Smooth muscle cell (in vitro differentiated cells): Measurements from ENCODE around the gene MSLN. TPM values are rescaled to one million over a fixed set of nuclear protein-coding genes. Genes with fewer than 3 reads are reported as not detected.

ENCODE experiments used
- DNase-seq: peaks from one replicate; lab custom pipeline; 2025; ENCODE audit not compliant: unreplicated experiment; lab: John Stamatoyannopoulos, UW
- H2AFZ ChIP-seq: fragments of 200-600 bp; sonication (generic); 2 replicates; pipeline ENCODE4 v1.6.0; 2016; ENCODE audit warnings: antibody characterized with exemption, low read depth, mild to moderate bottlenecking
- H3F3A ChIP-seq: fragments of 200-600 bp; sonication (generic); 2 replicates; pipeline ENCODE4 v1.6.0; 2017; ENCODE audit warnings: antibody characterized with exemption, low read depth
- H3K27ac ChIP-seq: fragments of 200-600 bp; sonication (generic); 2 replicates; pipeline ENCODE4 v1.5.1; 2016; ENCODE audit warnings: low read depth, mild to moderate bottlenecking
- H3K27me3 ChIP-seq: fragments of 200-600 bp; sonication (generic); 2 replicates; pipeline ENCODE4 v1.6.1; 2016; ENCODE audit warnings: low read depth, mild to moderate bottlenecking
- H3K36me3 ChIP-seq: fragments of 200-600 bp; sonication (generic); 2 replicates; pipeline ENCODE4 v1.5.1; 2016; ENCODE audit warnings: low read depth
- H3K4me1 ChIP-seq: fragments of 200-600 bp; sonication (generic); 2 replicates; pipeline ENCODE4 v1.5.1; 2016; ENCODE audit warnings: low read depth
- H3K4me2 ChIP-seq: fragments of 200-600 bp; sonication (generic); 2 replicates; pipeline ENCODE4 v1.6.0; 2016; ENCODE audit warnings: mild to moderate bottlenecking
- H3K4me3 ChIP-seq: fragments of 200-600 bp; sonication (generic); 2 replicates; pipeline ENCODE4 v1.5.1; 2016; ENCODE audit warnings: mild to moderate bottlenecking
- H3K79me2 ChIP-seq: fragments of 200-600 bp; sonication (generic); 2 replicates; pipeline ENCODE4 v1.6.0; 2016; ENCODE audit warnings: low read depth, mild to moderate bottlenecking
- H3K9ac ChIP-seq: fragments of 200-600 bp; sonication (generic); 2 replicates; pipeline ENCODE4 v1.6.0; 2016; ENCODE audit warnings: low read depth
- H3K9me3 ChIP-seq: fragments of 200-600 bp; sonication (generic); replicated peaks from 2 replicates; pipeline ENCODE4 v1.5.1; 2016; ENCODE audit warnings: low read depth
- H4K20me1 ChIP-seq: fragments of 200-600 bp; sonication (generic); 2 replicates; pipeline ENCODE4 v1.6.0; 2016; ENCODE audit warnings: low read depth
- WGBS: methylation state at CpG from one replicate; pipeline ENCODE4 v1.1.7; 2016; ENCODE audit warnings: low lambda C conversion rate; 5-methylcytosine and 5-hydroxymethylcytosine counted together
- polyA plus RNA-seq: library from polyadenylated mRNA; unstranded; fragments of >200 nt; fragmentation: Nextera tagmentation; extraction: Ambion mirVana; gene quantifications from 2 replicates; pipeline ENCODE4 v1.2.1, GENCODE V29; 2016
- total RNA-seq: library from RNA; depleted of rRNA; stranded (reverse); fragments of >200 nt; gene quantifications from 2 replicates; pipeline ENCODE4 v1.2.3, GENCODE V29; 2014
- TF ChIP-seq, protein P1 (sequence below): fragments of 200-600 bp; sonication (generic); IDR thresholded peaks from 2 replicates; pipeline ENCODE4 v1.5.1; 2017; ENCODE audit warnings: borderline replicate concordance, mild to moderate bottlenecking, antibody characterized with exemption; ENCODE audit not compliant: insufficient read depth, poor library complexity, severe bottlenecking

The MSLN gene
- total and polyA plus RNA-seq, 2 experiments from 2014 or later, result 0.26 to 3.7 TPM

- Histone ChIP-seq H3K9ac (no peak overlapping the region), H3K4me1 (peaks cover 12% of the 10 kb centered on the region), H3K27me3 (no peaks in the 10 kb centered on the region), H2AFZ (no peak overlapping the region), H3K27ac (no peak overlapping the region), H3K36me3 (no peaks in the 10 kb centered on the region), H3K4me3 (no peak overlapping the region), H4K20me1 (peaks cover 11% of the 10 kb centered on the region), H3F3A (no peaks in the 10 kb centered on the region), H3K79me2 (peaks cover 12% of the 10 kb centered on the region), H3K9me3 (no peaks in the 10 kb centered on the region), H3K4me2 (no peak overlapping the region)
- DNase-seq, result no peak
- TF ChIP-seq, protein P1, sequence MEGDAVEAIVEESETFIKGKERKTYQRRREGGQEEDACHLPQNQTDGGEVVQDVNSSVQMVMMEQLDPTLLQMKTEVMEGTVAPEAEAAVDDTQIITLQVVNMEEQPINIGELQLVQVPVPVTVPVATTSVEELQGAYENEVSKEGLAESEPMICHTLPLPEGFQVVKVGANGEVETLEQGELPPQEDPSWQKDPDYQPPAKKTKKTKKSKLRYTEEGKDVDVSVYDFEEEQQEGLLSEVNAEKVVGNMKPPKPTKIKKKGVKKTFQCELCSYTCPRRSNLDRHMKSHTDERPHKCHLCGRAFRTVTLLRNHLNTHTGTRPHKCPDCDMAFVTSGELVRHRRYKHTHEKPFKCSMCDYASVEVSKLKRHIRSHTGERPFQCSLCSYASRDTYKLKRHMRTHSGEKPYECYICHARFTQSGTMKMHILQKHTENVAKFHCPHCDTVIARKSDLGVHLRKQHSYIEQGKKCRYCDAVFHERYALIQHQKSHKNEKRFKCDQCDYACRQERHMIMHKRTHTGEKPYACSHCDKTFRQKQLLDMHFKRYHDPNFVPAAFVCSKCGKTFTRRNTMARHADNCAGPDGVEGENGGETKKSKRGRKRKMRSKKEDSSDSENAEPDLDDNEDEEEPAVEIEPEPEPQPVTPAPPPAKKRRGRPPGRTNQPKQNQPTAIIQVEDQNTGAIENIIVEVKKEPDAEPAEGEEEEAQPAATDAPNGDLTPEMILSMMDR, result no peak
- WGBS, result 98% methylated on average over 17 of the region's 17 CpGs
Observed at GRCh38 chr16:790086-790485, 29.6 kb downstream of the MSLN start.

- Histone ChIP-seq H3K4me1 (peaks cover 12% of the 10 kb centered on the region), H4K20me1 (peaks cover 11% of the 10 kb centered on the region), H3K79me2 (peaks cover 12% of the 10 kb centered on the region), H3F3A (no peaks in the 10 kb centered on the region), H2AFZ (no peak overlapping the region), H3K4me2 (no peak overlapping the region), H3K36me3 (no peaks in the 10 kb centered on the region), H3K9me3 (no peaks in the 10 kb centered on the region), H3K9ac (no peak overlapping the region), H3K27me3 (no peaks in the 10 kb centered on the region), H3K27ac (no peak overlapping the region), H3K4me3 (no peak overlapping the region)
- 98% methylated on average over 23 of the region's 23 CpGs for WGBS
- no peak for DNase-seq
- TF ChIP-seq, protein P1, result no peak
Observed at GRCh38 chr16:791131-791530, 30.6 kb downstream of the MSLN start.

- H3K27ac ChIP-seq, result no peak overlapping the region
- H3K79me2 ChIP-seq, result peaks cover 7% of the 10 kb centered on the region
- DNase-seq, result no peak
- H3F3A ChIP-seq, result no peaks in the 10 kb centered on the region
- H3K4me2 ChIP-seq, result no peak overlapping the region
- TF ChIP-seq, protein P1, result no peak
- H2AFZ ChIP-seq, result no peak overlapping the region
- 96% methylated on average over 45 of the region's 46 CpGs for WGBS
- no peak overlapping the region for H3K4me3 ChIP-seq
- no peaks in the 10 kb centered on the region for H3K27me3 ChIP-seq
- H3K9me3 ChIP-seq, result no peaks in the 10 kb centered on the region
- peaks cover 9% of the 10 kb centered on the region for H3K4me1 ChIP-seq
- H3K9ac ChIP-seq, result no peak overlapping the region
- no peaks in the 10 kb centered on the region for H3K36me3 ChIP-seq
- H4K20me1 ChIP-seq, result peaks cover 5% of the 10 kb centered on the region
Observed at GRCh38 chr16:792221-792995, 31.9 kb downstream of the MSLN start.

DNA sequence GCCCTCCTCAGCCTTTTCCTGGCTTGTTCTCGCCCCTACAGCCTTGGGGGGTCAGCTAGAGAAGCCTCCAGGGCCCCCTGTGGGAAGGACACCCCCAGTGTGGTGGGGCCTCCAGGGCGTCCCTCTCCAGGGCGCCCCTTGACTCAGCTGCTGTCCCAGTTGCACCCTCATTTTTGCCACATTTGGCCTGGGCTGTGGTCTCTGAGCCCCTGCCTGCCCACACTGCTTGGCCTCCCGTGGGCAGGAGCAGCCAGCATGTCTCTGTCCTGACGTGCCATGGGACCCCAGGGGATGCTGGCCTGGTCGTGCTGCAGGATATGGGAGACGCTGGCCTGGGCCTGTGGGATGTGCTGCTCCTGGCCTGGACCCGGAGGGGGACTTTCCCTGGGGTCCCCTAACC is 32.9 kb downstream of the MSLN start:
- WGBS, result 93% methylated on average over 8 of the region's 8 CpGs
- Histone ChIP-seq H3K27me3 (no peaks in the 10 kb centered on the region), H3K9ac (no peak overlapping the region)

More for the DNA sequence above, 32.9 kb downstream of the MSLN start:
- Histone ChIP-seq H3K36me3 (no peaks in the 10 kb centered on the region), H3K4me2 (no peak overlapping the region), H2AFZ (no peak overlapping the region), H4K20me1 (no peaks in the 10 kb centered on the region), H3K4me1 (peaks cover 6% of the 10 kb centered on the region), H3K27ac (no peak overlapping the region), H3K4me3 (no peak overlapping the region), H3K79me2 (no peaks in the 10 kb centered on the region), H3K9me3 (no peaks in the 10 kb centered on the region), H3F3A (no peaks in the 10 kb centered on the region)
- DNase-seq, result no peak
- TF ChIP-seq, protein P1, result no peak
